ENCODE data around the gene ZNF776. TPM values are rescaled to one million over a fixed set of nuclear protein-coding genes. Genes with fewer than 3 reads are reported as not detected.

The ZNF776 gene
- total RNA-seq, 2 donors from 2014 or later = 4.3 to 8.8 TPM

DNA sequence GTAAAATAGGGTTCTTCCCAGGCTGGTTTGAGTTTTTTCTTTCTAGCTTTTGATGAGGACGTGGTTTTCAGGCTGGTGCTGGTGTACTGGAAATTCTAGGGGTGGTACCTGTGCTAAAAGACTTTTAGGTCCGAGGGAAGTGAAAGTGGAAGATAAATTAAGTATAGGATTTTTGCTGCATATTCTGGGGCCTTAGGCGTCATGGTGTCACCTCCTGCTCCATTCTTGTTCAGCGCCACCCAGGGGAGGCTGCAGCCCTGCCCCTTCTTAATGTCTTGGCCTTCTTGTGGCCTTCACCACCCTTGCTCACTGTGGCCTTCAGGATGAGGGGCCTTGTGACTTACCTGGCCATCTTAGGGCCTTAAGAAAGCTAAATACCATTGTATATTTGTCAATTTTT lies 55.7 kb downstream of the ZNF776 start:
- WGBS, 2 donors = 87 to 92% methylated on average over 4 of the region's 4 CpGs
- intact Hi-C loops (cut with DNase I) = no loop called here
- TF ChIP-seq, protein P1, sequence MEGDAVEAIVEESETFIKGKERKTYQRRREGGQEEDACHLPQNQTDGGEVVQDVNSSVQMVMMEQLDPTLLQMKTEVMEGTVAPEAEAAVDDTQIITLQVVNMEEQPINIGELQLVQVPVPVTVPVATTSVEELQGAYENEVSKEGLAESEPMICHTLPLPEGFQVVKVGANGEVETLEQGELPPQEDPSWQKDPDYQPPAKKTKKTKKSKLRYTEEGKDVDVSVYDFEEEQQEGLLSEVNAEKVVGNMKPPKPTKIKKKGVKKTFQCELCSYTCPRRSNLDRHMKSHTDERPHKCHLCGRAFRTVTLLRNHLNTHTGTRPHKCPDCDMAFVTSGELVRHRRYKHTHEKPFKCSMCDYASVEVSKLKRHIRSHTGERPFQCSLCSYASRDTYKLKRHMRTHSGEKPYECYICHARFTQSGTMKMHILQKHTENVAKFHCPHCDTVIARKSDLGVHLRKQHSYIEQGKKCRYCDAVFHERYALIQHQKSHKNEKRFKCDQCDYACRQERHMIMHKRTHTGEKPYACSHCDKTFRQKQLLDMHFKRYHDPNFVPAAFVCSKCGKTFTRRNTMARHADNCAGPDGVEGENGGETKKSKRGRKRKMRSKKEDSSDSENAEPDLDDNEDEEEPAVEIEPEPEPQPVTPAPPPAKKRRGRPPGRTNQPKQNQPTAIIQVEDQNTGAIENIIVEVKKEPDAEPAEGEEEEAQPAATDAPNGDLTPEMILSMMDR (IDR thresholded peaks at IDR 0.05) = no peak
- TF ChIP-seq POLR2A (IDR thresholded peaks at IDR 0.05) = no peak
- Histone ChIP-seq H3K27ac (no peak overlapping the region), H3K4me3 (no peak overlapping the region), H3K27me3 (no peaks in the 10 kb centered on the region), H3K9me3 (no peaks in the 10 kb centered on the region), H3K36me3 (replicated peaks in 1 of 2; ENCODE audit: insufficient read depth in 1 of 2, low read depth in 2 of 2) (no peaks in the 10 kb centered on the region), H3K4me1 (peaks cover 15% of the 10 kb centered on the region)
- DNase-seq (no peak), ATAC-seq (no peak)

DNA sequence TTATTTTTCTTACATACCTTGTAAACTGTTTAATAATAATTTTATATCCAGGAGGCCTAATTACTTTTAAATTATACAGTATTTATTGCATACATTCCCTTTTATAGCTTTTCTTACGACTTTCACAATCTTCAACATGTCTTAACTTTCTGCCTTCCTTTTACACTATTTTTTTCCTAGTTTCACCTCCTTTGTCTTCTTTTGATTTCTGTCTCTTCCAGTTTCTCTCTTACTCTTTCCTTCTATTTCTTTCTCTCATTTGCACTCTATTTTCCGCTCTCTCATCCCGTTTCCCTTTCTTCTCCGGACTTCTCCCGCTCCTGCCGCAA lies 56.6 kb downstream of the ZNF776 start:
- ATAC-seq = no peak
- peaks cover 0 to 2% of the 10 kb centered on the region in 2 donors for H3K36me3 ChIP-seq (replicated peaks in 1 of 2; ENCODE audit: insufficient read depth in 1 of 2, low read depth in 2 of 2)
- no peak for DNase-seq
- H3K4me3 ChIP-seq = peak overlapping the region in 1 of 2 donors; percentile 13
- no peaks in the 10 kb centered on the region for H3K27me3 ChIP-seq
- intact Hi-C loops (cut with DNase I) = no loop called here
- H3K4me1 ChIP-seq = peaks cover 15% of the 10 kb centered on the region
- 24 to 48% methylated on average over 6 of the region's 6 CpGs for WGBS, 2 donors
- no peak for TF ChIP-seq POLR2A (IDR thresholded peaks at IDR 0.05)
- TF ChIP-seq, protein P1 (IDR thresholded peaks at IDR 0.05) = no peak
- no peaks in the 10 kb centered on the region for H3K9me3 ChIP-seq
- H3K27ac ChIP-seq = peak overlapping the region in 3 of 4 donors; percentile 66 to 86 (median 68)

DNA sequence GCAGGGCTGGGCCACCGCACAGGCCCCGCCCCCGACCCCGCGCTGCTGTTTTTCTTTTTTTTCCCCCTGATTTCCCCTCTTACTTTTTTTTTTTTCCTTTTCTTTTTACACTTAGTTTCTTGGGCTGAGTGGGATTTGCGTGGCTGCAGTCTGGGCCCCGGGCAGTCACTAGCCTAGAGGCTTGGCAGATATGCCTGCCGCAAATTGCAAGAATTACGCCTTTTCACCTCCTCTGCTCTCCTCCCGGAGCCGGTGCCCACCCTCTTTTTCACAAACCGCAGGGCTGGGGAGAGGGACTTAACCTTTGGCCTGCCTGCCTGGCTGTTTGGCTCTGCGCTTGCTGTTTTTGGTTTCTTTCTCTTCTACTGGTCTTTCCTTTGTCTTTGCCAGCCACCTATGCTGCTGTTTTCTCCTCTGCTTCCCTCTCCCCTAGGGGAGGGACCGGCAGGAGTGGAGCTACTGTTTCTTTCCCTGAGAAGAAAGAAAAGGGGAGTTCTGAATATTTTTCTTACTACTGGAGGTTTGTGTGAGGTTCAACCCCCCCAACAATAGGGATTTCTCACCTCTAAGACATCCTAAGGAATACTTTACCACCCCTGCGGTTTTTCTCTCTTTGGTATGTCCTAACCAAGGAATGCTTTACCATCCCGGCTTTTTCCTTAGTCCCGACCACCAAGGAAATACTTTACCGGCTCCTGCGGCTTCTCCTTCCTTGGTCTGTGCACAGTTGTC lies 57.1 kb downstream of the ZNF776 start:
- peaks cover 0 to 3% of the 10 kb centered on the region in 2 donors for H3K36me3 ChIP-seq (replicated peaks in 1 of 2; ENCODE audit: insufficient read depth in 1 of 2, low read depth in 2 of 2)
- no peaks in the 10 kb centered on the region for H3K9me3 ChIP-seq
- H3K27me3 ChIP-seq = no peaks in the 10 kb centered on the region
- TF ChIP-seq POLR2A (IDR thresholded peaks at IDR 0.05) = peak in 2 of 3 donors; percentile 32 to 42
- TF ChIP-seq, protein P1 (IDR thresholded peaks at IDR 0.05) = no peak
- 23 to 28% methylated on average over 19 of the region's 19 CpGs for whole genome bisulfite sequencing, 2 donors
- ATAC-seq = peak; percentile 45
- H3K4me1 ChIP-seq = peaks cover 15% of the 10 kb centered on the region
- intact Hi-C loops (cut with DNase I) = no loop called here
- peak overlapping the region in 1 of 2 donors; percentile 13 for H3K4me3 ChIP-seq
- DNase-seq = no peak
- peak overlapping the region in 3 of 4 donors; percentile 66 to 86 (median 68) for H3K27ac ChIP-seq

GRCh38 chr19:57807541-57807940 lies 60.9 kb downstream of the ZNF776 start:
- Histone ChIP-seq H3K4me3 (no peak overlapping the region), H3K27ac (no peak overlapping the region), H3K36me3 (replicated peaks in 1 of 2; ENCODE audit: insufficient read depth in 1 of 2, low read depth in 2 of 2) (peaks cover 0 to 3% of the 10 kb centered on the region in 2 donors), H3K9me3 (no peaks in the 10 kb centered on the region), H3K27me3 (no peaks in the 10 kb centered on the region), H3K4me1 (peaks cover 34% of the 10 kb centered on the region)
- no peak for TF ChIP-seq POLR2A (IDR thresholded peaks at IDR 0.05)
- TF ChIP-seq, protein P1 (IDR thresholded peaks at IDR 0.05) = no peak
- DNase-seq = no peak
- ATAC-seq = no peak
- 85 to 100% methylated on average over 2 of the region's 2 CpGs for WGBS, 2 donors
- intact Hi-C loops (cut with DNase I) = no loop called here

Other genes starting within 250 kb of the ZNF776 start
- 1 to 10 TPM; 1.6 to 2.0 TPM for gene ZNF773, start 246.9 kb upstream of the ZNF776 start, total RNA-seq
- gene ZNF549, start 219.5 kb upstream of the ZNF776 start, total RNA-seq = 1 to 10 TPM in 1 of 2 donors, under 1 TPM in 1; 0.66 to 2.3 TPM
- gene ZNF550, start 187.0 kb upstream of the ZNF776 start, total RNA-seq = 1 to 10 TPM; 4.9 to 5.7 TPM
- 1 to 10 TPM in 1 of 2 donors, under 1 TPM in 1; 0.66 to 2.1 TPM for gene ZNF416, start 167.9 kb upstream of the ZNF776 start, total RNA-seq
- 1 to 10 TPM in 1 of 2 donors, under 1 TPM in 1; 0.78 to 3.3 TPM for gene ZIK1, start 162.7 kb upstream of the ZNF776 start, total RNA-seq
- gene ZNF530, start 146.9 kb upstream of the ZNF776 start, total RNA-seq = 1 to 10 TPM in 1 of 2 donors, under 1 TPM in 1; 0.78 to 2.6 TPM
- 10 to 100 TPM in 1 of 2 donors, 1 to 10 TPM in 1; 6.6 to 10.9 TPM for gene ZNF134, start 132.6 kb upstream of the ZNF776 start, total RNA-seq
- gene ZNF211, start 113.6 kb upstream of the ZNF776 start, total RNA-seq = 1 to 10 TPM; 3.6 to 9.9 TPM
- gene ZSCAN4, start 77.9 kb upstream of the ZNF776 start, total RNA-seq = not detected
- 1 to 10 TPM; 2.3 to 2.9 TPM for gene ZNF551, start 64.8 kb upstream of the ZNF776 start, total RNA-seq
- gene ZNF154, start 37.6 kb upstream of the ZNF776 start, total RNA-seq = 1 to 10 TPM; 2.1 to 2.6 TPM
- 1 to 10 TPM; 2.1 to 3.3 TPM for gene ZNF671, start 19.2 kb upstream of the ZNF776 start, total RNA-seq
- gene ZNF586, start 22.9 kb downstream of the ZNF776 start, total RNA-seq = 10 to 100 TPM in 1 of 2 donors, 1 to 10 TPM in 1; 4.2 to 33.6 TPM
- 10 to 100 TPM in 1 of 2 donors, 1 to 10 TPM in 1; 9.6 to 71.5 TPM for gene ZNF552, start 68.1 kb downstream of the ZNF776 start, total RNA-seq
- gene ZNF587B, start 83.5 kb downstream of the ZNF776 start, total RNA-seq = 10 to 100 TPM; 18.7 to 36.6 TPM
- 10 to 100 TPM; 13.7 to 20.1 TPM for gene ZNF587, start 103.0 kb downstream of the ZNF776 start, total RNA-seq
- 10 to 100 TPM in 1 of 2 donors, 1 to 10 TPM in 1; 6.5 to 30.7 TPM for gene ZNF814, start 142.2 kb downstream of the ZNF776 start, total RNA-seq
- gene ZNF417, start 169.8 kb downstream of the ZNF776 start, total RNA-seq = 1 to 10 TPM; 7.3 to 7.6 TPM
- 10 to 100 TPM in 1 of 2 donors, 1 to 10 TPM in 1; 2.6 to 15.3 TPM for gene ZNF418, start 188.6 kb downstream of the ZNF776 start, total RNA-seq
- gene ZNF256, start 200.9 kb downstream of the ZNF776 start, total RNA-seq = 1 to 10 TPM; 3.6 to 6.9 TPM
- 1 to 10 TPM in 1 of 2 donors, not detected in 1; 1.3 TPM for gene C19orf18, start 227.7 kb downstream of the ZNF776 start, total RNA-seq

Measured in body of pancreas (tissue), 4 donors.